Tibial nerve (tissue), 4 donors: ENCODE measurements around the gene ATP2C2. TPM values are rescaled to one million over a fixed set of nuclear protein-coding genes. Genes with fewer than 3 reads are reported as not detected.

ENCODE experiments used
- DNase-seq, 2 donors: peaks; one replicate each; pipeline ENCODE4 v3.0.0-alpha.2; 2019; ENCODE audit warnings: low spot score in 2 of 2
- H3K27ac ChIP-seq, 4 donors: fragments of 200-600 bp; sonication (generic) in 3 of 4; one replicate each; pipeline ENCODE4 v1.5.1; 2017 to 2019; ENCODE audit warnings: mild to moderate bottlenecking in 1 of 4
- H3K27me3 ChIP-seq, 2 donors: fragments of 200-600 bp; sonication (generic) in 1 of 2; one replicate each; pipeline versions ENCODE4 v1.5.1 to v1.6.0; 2017 to 2019
- H3K36me3 ChIP-seq, 3 donors: fragments of 200-600 bp; sonication (generic); one replicate each; pipeline ENCODE4 v1.5.1; 2018 to 2019
- H3K4me1 ChIP-seq, 4 donors: fragments of 200-600 bp; sonication (generic) in 3 of 4; one replicate each; pipeline ENCODE4 v1.5.1; 2017 to 2019
- H3K4me3 ChIP-seq, 4 donors: fragments of 200-600 bp; sonication (generic) in 3 of 4; one replicate each; pipeline ENCODE4 v1.5.1; 2017 to 2019; ENCODE audit warnings: mild to moderate bottlenecking in 1 of 4, moderate library complexity in 1 of 4
- H3K9me3 ChIP-seq, 4 donors: fragments of 200-600 bp; sonication (generic) in 3 of 4; one replicate each; pipeline ENCODE4 v1.5.1; 2017 to 2019
- EP300 ChIP-seq, 2 donors: sonication (generic); formaldehyde crosslinking; IDR thresholded peaks; one replicate each; pipeline ENCODE4 v1.6.1; 2017; ENCODE audit warnings: antibody characterized with exemption in 2 of 2, mild to moderate bottlenecking in 1 of 2
- POLR2A ChIP-seq, 2 donors: fragments of 450-650 bp; IDR thresholded peaks; one replicate each; pipeline ENCODE4 v1.6.1; 2017; ENCODE audit warnings: antibody characterized with exemption in 2 of 2, mild to moderate bottlenecking in 2 of 2, moderate library complexity in 2 of 2
- WGBS, 2 donors: methylation state at CpG; one replicate each; pipeline ENCODE4 v1.1.5; 2018; 5-methylcytosine and 5-hydroxymethylcytosine counted together
- total RNA-seq, 4 donors: library from RNA; depleted of rRNA; stranded (reverse); fragments of >200 nt; gene quantifications; one replicate each; pipeline ENCODE4 v1.1.0, GENCODE V29; 2016
- TF ChIP-seq, protein P1 (sequence below), 5 experiments: fragments of 200-600 bp in 3 of 5; fragments of 450-650 bp in 2 of 5; sonication (generic) in 3 of 5; IDR thresholded peaks; one replicate each; pipeline ENCODE4 v1.5.1; 2016 to 2019; ENCODE audit warnings: antibody characterized with exemption in 5 of 5, mild to moderate bottlenecking in 3 of 5, moderate library complexity in 2 of 5

ATP2C2 gene
- total RNA-seq, 4 donors from 2014 or later: not detected

DNA sequence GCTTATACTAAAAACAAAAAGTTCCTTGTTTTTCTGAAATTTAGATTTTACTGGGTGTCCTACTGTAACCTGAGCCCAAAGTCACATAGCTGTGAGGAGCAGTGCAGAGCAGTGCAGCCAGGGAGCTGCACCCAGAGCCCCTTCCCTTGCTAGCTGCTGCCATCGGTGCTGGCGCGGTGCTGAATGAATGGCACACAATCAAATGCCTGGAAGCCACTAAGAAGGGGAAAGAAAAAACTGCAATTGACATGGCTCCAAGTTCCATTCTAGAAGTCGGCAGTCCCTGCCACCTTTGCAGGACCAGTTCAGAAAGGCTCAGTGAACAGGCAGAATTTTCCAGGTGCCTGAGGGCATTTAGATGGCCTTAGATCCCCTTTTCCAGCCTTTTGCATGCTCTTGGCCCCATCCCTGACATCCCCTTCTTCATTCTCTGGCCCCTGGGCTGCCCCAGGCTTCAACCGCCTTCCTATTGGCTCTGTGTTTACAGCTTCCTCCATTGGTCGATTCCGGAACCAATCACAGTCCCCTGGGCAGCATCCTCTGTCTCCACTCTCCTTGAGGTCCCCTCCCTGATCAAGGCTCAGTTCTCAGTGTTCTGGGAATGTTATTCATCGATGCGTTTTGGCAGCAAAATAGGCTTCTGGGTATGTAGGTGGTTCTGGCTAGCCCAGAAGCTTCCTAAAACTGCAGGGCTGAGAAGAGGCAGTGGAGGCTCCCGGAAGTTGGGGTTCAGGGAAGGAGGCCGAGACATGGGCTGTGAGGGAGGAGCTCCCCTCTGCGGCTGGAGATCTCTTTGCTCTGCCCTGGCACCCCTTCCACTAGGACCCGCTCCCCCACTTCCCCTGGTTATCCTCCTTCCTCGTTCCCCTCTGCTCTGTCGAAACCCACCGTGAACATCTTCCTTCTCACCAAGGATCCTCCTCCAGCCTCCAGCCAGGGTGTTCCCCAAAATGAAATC is 37.9 kb downstream of the ATP2C2 start:
- Histone ChIP-seq H3K4me3 (no peak overlapping the region), H3K36me3 (no peaks in the 10 kb centered on the region), H3K4me1 (peaks cover 0 to 4% (median 0%) of the 10 kb centered on the region in 4 donors), H3K27ac (no peak overlapping the region), H3K9me3 (peaks cover 0 to 3% (median 0%) of the 10 kb centered on the region in 4 donors), H3K27me3 (peaks cover 0 to 21% of the 10 kb centered on the region in 2 donors)
- TF ChIP-seq POLR2A (IDR thresholded peaks at IDR 0.05): no peak
- TF ChIP-seq EP300 (IDR thresholded peaks at IDR 0.05): no peak
- TF ChIP-seq, protein P1, sequence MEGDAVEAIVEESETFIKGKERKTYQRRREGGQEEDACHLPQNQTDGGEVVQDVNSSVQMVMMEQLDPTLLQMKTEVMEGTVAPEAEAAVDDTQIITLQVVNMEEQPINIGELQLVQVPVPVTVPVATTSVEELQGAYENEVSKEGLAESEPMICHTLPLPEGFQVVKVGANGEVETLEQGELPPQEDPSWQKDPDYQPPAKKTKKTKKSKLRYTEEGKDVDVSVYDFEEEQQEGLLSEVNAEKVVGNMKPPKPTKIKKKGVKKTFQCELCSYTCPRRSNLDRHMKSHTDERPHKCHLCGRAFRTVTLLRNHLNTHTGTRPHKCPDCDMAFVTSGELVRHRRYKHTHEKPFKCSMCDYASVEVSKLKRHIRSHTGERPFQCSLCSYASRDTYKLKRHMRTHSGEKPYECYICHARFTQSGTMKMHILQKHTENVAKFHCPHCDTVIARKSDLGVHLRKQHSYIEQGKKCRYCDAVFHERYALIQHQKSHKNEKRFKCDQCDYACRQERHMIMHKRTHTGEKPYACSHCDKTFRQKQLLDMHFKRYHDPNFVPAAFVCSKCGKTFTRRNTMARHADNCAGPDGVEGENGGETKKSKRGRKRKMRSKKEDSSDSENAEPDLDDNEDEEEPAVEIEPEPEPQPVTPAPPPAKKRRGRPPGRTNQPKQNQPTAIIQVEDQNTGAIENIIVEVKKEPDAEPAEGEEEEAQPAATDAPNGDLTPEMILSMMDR (IDR thresholded peaks at IDR 0.05): no peak
- DNase-seq: no peak
- WGBS, 2 donors: 61 to 67% methylated on average over 16 of the region's 16 CpGs

DNA sequence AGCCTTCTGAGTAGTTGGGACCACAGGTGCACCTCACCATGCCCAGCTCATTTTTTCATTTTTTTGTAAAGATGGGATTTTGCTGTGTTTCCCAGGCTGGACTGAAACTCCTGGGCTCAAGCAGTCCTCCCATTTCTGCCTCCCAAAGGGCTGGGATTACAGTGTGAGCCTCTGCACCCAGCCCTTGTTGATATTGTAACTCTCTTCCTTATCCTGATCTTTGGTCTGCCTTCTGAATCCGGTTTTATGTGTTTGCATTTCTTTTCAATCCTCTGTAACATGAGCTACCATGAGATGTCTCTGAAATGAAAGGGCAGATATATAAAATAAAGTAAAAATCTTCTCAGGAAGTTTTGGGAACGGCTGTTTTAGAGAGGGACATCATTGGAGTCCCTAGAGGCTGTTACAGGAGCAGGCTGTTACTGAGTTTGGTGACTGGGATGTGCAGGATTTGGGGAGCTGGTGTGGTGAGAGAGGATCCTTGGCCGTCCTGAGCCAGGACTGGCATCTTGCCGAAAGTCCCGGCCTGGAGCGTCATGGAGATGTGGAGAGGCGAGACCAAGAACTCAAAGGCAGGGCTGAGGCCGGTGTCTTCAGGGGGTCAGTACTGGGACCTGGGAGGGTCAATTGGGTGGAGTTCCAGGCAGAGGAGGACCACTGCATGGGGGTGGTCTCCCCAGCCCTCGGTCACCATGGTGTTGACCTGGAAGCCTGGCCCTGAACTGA is 39.4 kb downstream of the ATP2C2 start:
- H3K27ac ChIP-seq: no peak overlapping the region
- TF ChIP-seq, protein P1 (IDR thresholded peaks at IDR 0.05): no peak
- no peak for TF ChIP-seq POLR2A (IDR thresholded peaks at IDR 0.05)
- TF ChIP-seq EP300 (IDR thresholded peaks at IDR 0.05): no peak
- H3K27me3 ChIP-seq: peaks cover 0 to 21% of the 10 kb centered on the region in 2 donors

DNA sequence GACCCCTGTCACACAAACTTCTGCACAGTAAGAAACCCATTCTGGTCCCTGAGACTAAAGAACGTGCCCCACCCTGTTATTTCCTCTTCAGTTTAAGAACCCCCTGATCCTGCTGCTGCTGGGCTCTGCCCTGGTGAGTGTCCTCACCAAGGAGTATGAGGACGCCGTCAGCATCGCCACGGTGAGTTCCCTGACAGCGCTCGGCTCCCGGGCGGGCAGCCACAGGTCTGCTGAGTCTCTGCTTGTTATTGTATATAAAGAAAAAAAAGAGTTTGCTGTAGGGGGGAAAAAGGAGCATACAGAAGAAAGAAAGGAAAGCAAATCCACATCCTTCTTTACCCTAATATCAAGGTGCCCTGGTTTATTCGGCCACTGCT is 40.0 kb downstream of the ATP2C2 start:
- DNase-seq: no peak
- WGBS, 2 donors: 80 to 83% methylated on average over 10 of the region's 10 CpGs

More for the DNA sequence above, 39.4 kb downstream of the ATP2C2 start:
- 68 to 81% methylated on average over 9 of the region's 9 CpGs for WGBS, 2 donors
- Histone ChIP-seq H3K4me1 (peaks cover 0 to 4% (median 0%) of the 10 kb centered on the region in 4 donors), H3K9me3 (no peaks in the 10 kb centered on the region), H3K36me3 (no peaks in the 10 kb centered on the region), H3K4me3 (no peak overlapping the region)
- no peak for DNase-seq

DNA sequence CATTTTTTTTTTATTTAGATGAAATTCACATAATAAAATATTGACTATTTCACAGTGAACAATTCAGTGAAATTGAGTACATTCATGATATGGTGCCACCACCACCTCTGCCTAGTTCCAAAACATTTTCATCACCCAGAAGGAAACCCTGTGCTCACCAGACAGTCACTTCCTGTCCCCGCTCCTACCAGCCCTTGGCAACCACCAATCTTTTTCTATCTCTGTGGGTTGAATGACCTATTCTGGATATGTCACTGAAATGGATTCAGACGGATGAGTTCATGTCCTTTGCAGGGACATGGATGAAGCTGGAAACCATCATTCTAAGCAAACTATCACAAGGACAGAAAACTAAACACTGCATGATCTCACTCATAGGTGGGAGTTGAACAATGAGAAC is 40.5 kb downstream of the ATP2C2 start:
- no peak for DNase-seq
- H3K27ac ChIP-seq: no peak overlapping the region
- H3K27me3 ChIP-seq: peaks cover 0 to 21% of the 10 kb centered on the region in 2 donors
- WGBS, 2 donors: 41 to 59% methylated on average over 2 of the region's 2 CpGs
- no peaks in the 10 kb centered on the region for H3K9me3 ChIP-seq
- no peaks in the 10 kb centered on the region for H3K36me3 ChIP-seq
- H3K4me3 ChIP-seq: no peak overlapping the region
- TF ChIP-seq EP300 (IDR thresholded peaks at IDR 0.05) (no peak), POLR2A (IDR thresholded peaks at IDR 0.05) (no peak)
- TF ChIP-seq, protein P1 (IDR thresholded peaks at IDR 0.05): no peak
- H3K4me1 ChIP-seq: peaks cover 0 to 4% (median 0%) of the 10 kb centered on the region in 4 donors

More for the DNA sequence above, 40.0 kb downstream of the ATP2C2 start:
- Histone ChIP-seq H3K4me1 (peaks cover 0 to 4% (median 0%) of the 10 kb centered on the region in 4 donors), H3K27me3 (peaks cover 0 to 21% of the 10 kb centered on the region in 2 donors), H3K9me3 (no peaks in the 10 kb centered on the region), H3K36me3 (no peaks in the 10 kb centered on the region), H3K27ac (no peak overlapping the region), H3K4me3 (no peak overlapping the region)
- TF ChIP-seq POLR2A (IDR thresholded peaks at IDR 0.05): no peak
- TF ChIP-seq EP300 (IDR thresholded peaks at IDR 0.05): no peak
- TF ChIP-seq, protein P1 (IDR thresholded peaks at IDR 0.05): no peak
